HCT116 (cell line): Measurements from ENCODE around the gene DLG5. TPM values are rescaled to one million over a fixed set of nuclear protein-coding genes. Genes with fewer than 3 reads are reported as not detected.

Source experiments
- ATAC-seq: fragments of 200-7000 bp; cut with Tn5 transposase; 2 replicates; pipeline ENCODE4 v1.9.1; 2020; ENCODE audit warnings: mild to moderate bottlenecking, moderate library complexity
- BruUV-seq: library from RNA; stranded (reverse); fragments of 400-500 nt; replicated peaks from 2 replicates; lab custom pipeline; 2021; lab: Mats Ljungman, UMichigan
- CTCF ChIA-PET: fragments of 300-600 bp; sonication (Branson Sonifier 250); formaldehyde crosslinking; loops from one replicate; lab custom pipeline; 2021; ENCODE audit warnings: antibody characterized with exemption; lab: Charles Lee
- POLR2A ChIA-PET: fragments of 300-600, 350-600 bp; sonication (Branson Sonifier 250); formaldehyde crosslinking; loops from one replicate; lab custom pipeline; 2021; ENCODE audit warnings: antibody characterized with exemption; lab: Charles Lee
- RAD21 ChIA-PET, 2 experiments: fragments of 300-600 bp; sonication (Branson Sonifier 250); formaldehyde crosslinking; loops; one replicate each; lab custom pipeline; 2023; ENCODE audit warnings: low total read pairs in 2 of 2; ENCODE audit not compliant: uncharacterized antibody in 2 of 2, unreplicated experiment in 2 of 2, low non-redundant PET in 1 of 2; lab: Charles Lee
- DNase-seq: peaks from one replicate; pipeline ENCODE4 v3.0.0-alpha.2; 2010; ENCODE audit warnings: low read depth, low spot score
- H2AFZ ChIP-seq: fragments of 200-600 bp; shearing (Covaris generic), sonication (generic); 2 replicates; pipeline ENCODE4 v1.6.1; 2017; ENCODE audit warnings: low read depth, mixed run types, mixed read lengths, antibody characterized with exemption, low read length; ENCODE audit not compliant: poor library complexity, severe bottlenecking
- H3K27ac ChIP-seq: 2 replicates; pipeline ENCODE4 v1.5.1; 2012; ENCODE audit warnings: low read depth, low read length
- H3K27me3 ChIP-seq: fragments of 200-600 bp; sonication (generic); 2 replicates; pipeline ENCODE4 v1.6.1; 2016; ENCODE audit warnings: mixed run types, low read length, mixed read lengths; ENCODE audit not compliant: insufficient read depth
- H3K36me3 ChIP-seq, 2 experiments: fragments of 200-500 bp in 1 of 2; fragments of 200-600 bp in 1 of 2; sonication (Bioruptor generic) in 1 of 2; sonication (generic) in 1 of 2; 2 replicates each; pipeline versions ENCODE4 v1.5.1 to v1.6.1; 2014 to 2016; ENCODE audit warnings: low read length in 2 of 2, inconsistent platforms in 1 of 2, mixed read lengths in 1 of 2, mixed run types in 1 of 2; ENCODE audit not compliant: insufficient read depth in 2 of 2, control insufficient read depth in 1 of 2
- H3K4me1 ChIP-seq, 2 experiments: fragments of 200-600 bp in 1 of 2; sonication (generic) in 1 of 2; 2 replicates each; pipeline versions ENCODE4 v1.5.1 to v1.6.1; 2012 to 2017; ENCODE audit warnings: low read length in 2 of 2, inconsistent platforms in 1 of 2, mild to moderate bottlenecking in 1 of 2, mixed read lengths in 1 of 2, mixed run types in 1 of 2, moderate library complexity in 1 of 2; ENCODE audit not compliant: insufficient read depth in 2 of 2, control insufficient read depth in 1 of 2
- H3K4me2 ChIP-seq: fragments of 200-600 bp; sonication (generic); 2 replicates; pipeline ENCODE4 v1.6.1; 2017; ENCODE audit warnings: mixed run types, low read length, mixed read lengths
- H3K4me3 ChIP-seq, 2 experiments: fragments of 200-600 bp in 1 of 2; sonication (generic) in 1 of 2; replicated peaks in 1 of 2; 2 replicates each; pipeline ENCODE4 v1.5.1; 2011 to 2016; ENCODE audit warnings: low read length in 2 of 2, control low read depth in 1 of 2, low read depth in 1 of 2, mild to moderate bottlenecking in 1 of 2, mixed read lengths in 1 of 2, mixed run types in 1 of 2
- H3K79me2 ChIP-seq: fragments of 200-600 bp; sonication (generic); 2 replicates; pipeline ENCODE4 v1.6.1; 2017; ENCODE audit warnings: mild to moderate bottlenecking, mixed run types, low read length, moderate library complexity, mixed read lengths; ENCODE audit not compliant: insufficient read depth
- H3K9ac ChIP-seq: fragments of 200-600 bp; sonication (generic); 2 replicates; pipeline ENCODE4 v1.6.1; 2016; ENCODE audit warnings: low read length, mixed read lengths
- H3K9me2 ChIP-seq: fragments of 200-600 bp; sonication (generic), shearing (Covaris generic); 2 replicates; pipeline ENCODE4 v1.6.1; 2017; ENCODE audit warnings: mixed run types, mild to moderate bottlenecking, moderate library complexity; ENCODE audit not compliant: insufficient read depth
- H3K9me3 ChIP-seq, 2 experiments: fragments of 200-500 bp in 1 of 2; fragments of 200-600 bp in 1 of 2; sonication (Bioruptor generic) in 1 of 2; sonication (generic) in 1 of 2; 2 replicates each; pipeline ENCODE4 v1.6.1; 2014 to 2017; ENCODE audit warnings: low read length in 2 of 2, mixed read lengths in 2 of 2, inconsistent platforms in 1 of 2, low read depth in 1 of 2, mild to moderate bottlenecking in 1 of 2, mixed run types in 1 of 2, moderate library complexity in 1 of 2; ENCODE audit not compliant: control insufficient read depth in 1 of 2, insufficient read depth in 1 of 2
- H4K20me1 ChIP-seq: fragments of 200-600 bp; sonication (generic), shearing (Covaris generic); 2 replicates; pipeline ENCODE4 v1.6.1; 2017; ENCODE audit warnings: mixed run types, mild to moderate bottlenecking, moderate library complexity; ENCODE audit not compliant: insufficient read depth
- ATF3 ChIP-seq: IDR thresholded peaks from 2 replicates; pipeline ENCODE4 v1.6.1; 2012
- CBX3 ChIP-seq: IDR thresholded peaks from 2 replicates; pipeline ENCODE4 v1.6.1; 2012; ENCODE audit warnings: low read depth
- CEBPB ChIP-seq: IDR thresholded peaks from 2 replicates; pipeline ENCODE4 v1.6.1; 2012; ENCODE audit warnings: low read depth
- CTCF ChIP-seq, 3 experiments: fragments of 200-600 bp in 1 of 3; sonication (generic) in 1 of 3; IDR thresholded peaks in 2 of 3; conservative IDR thresholded peaks in 1 of 3; 2 replicates each; pipeline ENCODE4 v1.5.1; 2012 to 2017; ENCODE audit warnings: low read depth in 2 of 3, low read length in 2 of 3, antibody characterized with exemption in 1 of 3, borderline replicate concordance in 1 of 3, control low read depth in 1 of 3, mild to moderate bottlenecking in 1 of 3, mixed read lengths in 1 of 3, mixed run types in 1 of 3, moderate library complexity in 1 of 3; ENCODE audit not compliant: insufficient read depth in 1 of 3
- EZH2 ChIP-seq: fragments of 200-600 bp; sonication (generic); IDR thresholded peaks from 2 replicates; pipeline ENCODE4 v1.6.1; 2017; ENCODE audit warnings: antibody characterized with exemption, mixed run types
- FOSL1 ChIP-seq: IDR thresholded peaks from 2 replicates; pipeline ENCODE4 v1.6.1; 2012; ENCODE audit warnings: low read depth
- JUND ChIP-seq: IDR thresholded peaks from 2 replicates; pipeline ENCODE4 v1.6.1; 2012
- MAX ChIP-seq: IDR thresholded peaks from 2 replicates; pipeline ENCODE4 v1.6.1; 2012
- POLR2A ChIP-seq: IDR thresholded peaks from 2 replicates; pipeline ENCODE4 v1.7.0; 2011; ENCODE audit warnings: borderline replicate concordance; ENCODE audit not compliant: insufficient read depth, insufficient read length; ENCODE audit errors: extremely low read depth
- POLR2AphosphoS5 ChIP-seq: IDR thresholded peaks from 2 replicates; pipeline ENCODE4 v1.6.1; 2011; ENCODE audit warnings: mild to moderate bottlenecking, low read depth, low read length, moderate library complexity
- RAD21 ChIP-seq: IDR thresholded peaks from 2 replicates; pipeline ENCODE4 v1.6.1; 2012; ENCODE audit warnings: low read depth, mild to moderate bottlenecking
- REST ChIP-seq: IDR thresholded peaks from 2 replicates; pipeline ENCODE4 v1.6.1; 2012; ENCODE audit warnings: low read depth
- SIN3A ChIP-seq: IDR thresholded peaks from 2 replicates; pipeline ENCODE4 v1.6.1; 2012; ENCODE audit warnings: low read depth
- SP1 ChIP-seq: IDR thresholded peaks from 2 replicates; pipeline ENCODE4 v1.6.1; 2012; ENCODE audit warnings: low read depth
- SRF ChIP-seq: IDR thresholded peaks from 2 replicates; pipeline ENCODE4 v1.6.1; 2012; ENCODE audit warnings: low read depth
- TCF7L2 ChIP-seq: IDR thresholded peaks from 2 replicates; pipeline ENCODE4 v1.7.0; 2011; ENCODE audit warnings: borderline replicate concordance, inconsistent platforms; ENCODE audit not compliant: insufficient read depth, insufficient read length; ENCODE audit errors: extremely low read depth
- YY1 ChIP-seq: IDR thresholded peaks from 2 replicates; pipeline ENCODE4 v1.6.1; 2011; ENCODE audit warnings: low read length, low read depth, moderate library complexity, mild to moderate bottlenecking; ENCODE audit not compliant: insufficient replicate concordance; ENCODE audit errors: extremely low read depth
- ZBTB33 ChIP-seq: IDR thresholded peaks from 2 replicates; pipeline ENCODE4 v1.6.1; 2011; ENCODE audit warnings: mild to moderate bottlenecking, low read length, moderate library complexity; ENCODE audit not compliant: insufficient replicate concordance; ENCODE audit errors: extremely low read depth
- ZNF274 ChIP-seq: fragments of 200-500 bp; sonication (Bioruptor generic); IDR thresholded peaks from 2 replicates; pipeline ENCODE4 v1.6.1; 2014; ENCODE audit warnings: mild to moderate bottlenecking, low read depth, low read length, inconsistent platforms
- intact Hi-C: fragments of 100-400 bp; cut with micrococcal nuclease; formaldehyde crosslinking; loops from 2 replicates; pipeline ENCODE4 v1.10.0; 2022
- total RNA-seq: library from RNA; stranded (reverse); gene quantifications from one replicate; pipeline ENCODE4 v1.2.1, GENCODE V29; 2021; ENCODE audit not compliant: unreplicated experiment

DLG5 gene
- total RNA-seq, 1 experiment from 2014 or later = 44.8 TPM

GRCh38 chr10:77949167-77949566, 22.6 kb upstream of the DLG5 start:
- Histone ChIP-seq H3K4me1 (peaks cover 21 to 43% of the 10 kb centered on the region in 2 experiments), H3K9ac (peak overlapping the region; percentile 60)
- CTCF ChIA-PET = interaction anchor here (1.1 to 1.4 kb wide), 4 partner anchors 25 to 75 kb away, joined by 3 read pairs; no protein-coding TSS in a partner anchor

More at GRCh38 chr10:77949167-77949566, 22.6 kb upstream of the DLG5 start:
- BruUV-seq = no TSS peak
- H3K27ac ChIP-seq = peak overlapping the region; percentile 78
- H3K9me2 ChIP-seq = no peaks in the 10 kb centered on the region
- no peaks in the 10 kb centered on the region for H3K79me2 ChIP-seq
- H3K9me3 ChIP-seq = peaks cover 4 to 12% of the 10 kb centered on the region in 2 experiments; a peak in 2 of 4 replicates
- POLR2A ChIA-PET = interaction anchor here (1.0 to 1.9 kb wide), 5 partner anchors 9 to 76 kb away, joined by 3 to 7 read pairs (median 4); no protein-coding TSS in a partner anchor
- H4K20me1 ChIP-seq = no peaks in the 10 kb centered on the region
- peak overlapping the region; percentile 86 for H2AFZ ChIP-seq
- peak overlapping the region in 1 of 2 experiments; percentile 43; a peak in 2 of 4 replicates for H3K4me3 ChIP-seq
- peak; percentile 57 for TF ChIP-seq POLR2AphosphoS5
- no peak for TF ChIP-seq ATF3
- no peak for TF ChIP-seq ZNF274
- peak; percentile 55 for TF ChIP-seq ZBTB33
- TF ChIP-seq CBX3 = peak; percentile 99
- peak; percentile 98 for TF ChIP-seq FOSL1
- TF ChIP-seq REST = no peak
- 0 out of 2 replicates have a peak, but pooled peaks have one; percentile 53 for TF ChIP-seq SIN3A
- TF ChIP-seq YY1 = no peak
- TF ChIP-seq SP1 = peak; percentile 96
- no peak; the same call in 1 of the 2 replicates for TF ChIP-seq CEBPB
- TF ChIP-seq SRF = peak; percentile 40; the same call in 1 of the 2 replicates
- peak; percentile 80 for TF ChIP-seq TCF7L2
- TF ChIP-seq CTCF (IDR thresholded peaks at IDR 0.05 in 2 of 3, conservative IDR thresholded peaks at IDR 0.05 in 1 of 3; ENCODE audit: borderline replicate concordance in 1 of 3, insufficient read depth in 1 of 3, low read depth in 2 of 3, low read length in 2 of 3) = no peak
- TF ChIP-seq POLR2A = no peak
- TF ChIP-seq JUND = peak; percentile 93
- TF ChIP-seq MAX = peak; percentile 75; the same call in 1 of the 2 replicates
- TF ChIP-seq EZH2 = no peak
- peak; percentile 41 for TF ChIP-seq RAD21
- TF ChIP-seq, all 23 proteins: peak for 11
- peak; percentile 82 for DNase-seq
- RAD21 ChIA-PET = interaction anchor here in 1 of 2 experiments (0.5 kb wide), 1 partner anchor 57 kb away, joined by 5 read pairs; no protein-coding TSS in a partner anchor
- ATAC-seq = peak; percentile 95
- Histone ChIP-seq H3K36me3 (no peaks in the 10 kb centered on the region), H3K27me3 (no peaks in the 10 kb centered on the region), H3K4me2 (peak overlapping the region; percentile 83)
- intact Hi-C loops = no loop called here
